Small intestine (tissue), 7 donors: ENCODE results near the gene ZNF177. TPM values are rescaled to one million over a fixed set of nuclear protein-coding genes. Genes with fewer than 3 reads are reported as not detected.

Experiments used
- DNase-seq, 2 donors: peaks; one replicate each; pipeline versions ENCODE4 v3.0.0 to v3.0.0-alpha.2; 2013
- FAIRE-seq: peaks from 2 replicates; lab custom pipeline; 2012; peaks lifted over from hg19 to GRCh38; lab: Jason Lieb, UNC
- H3K27ac ChIP-seq, 3 donors: one replicate each; pipeline ENCODE4 v1.5.1; 2013; ENCODE audit warnings: low read length in 2 of 3, mild to moderate bottlenecking in 2 of 3, control low read depth in 1 of 3, inconsistent platforms in 1 of 3, low read depth in 1 of 3, moderate library complexity in 1 of 3
- H3K27me3 ChIP-seq, 3 donors: one replicate each; pipeline ENCODE4 v1.6.1; 2013; ENCODE audit warnings: low read length in 3 of 3, inconsistent platforms in 1 of 3; ENCODE audit not compliant: control insufficient read depth in 3 of 3, insufficient read depth in 3 of 3
- H3K36me3 ChIP-seq, 3 donors: one replicate each; pipeline ENCODE4 v1.6.1; 2013; ENCODE audit warnings: low read length in 3 of 3, inconsistent platforms in 1 of 3, low read depth in 1 of 3, mild to moderate bottlenecking in 1 of 3, moderate library complexity in 1 of 3; ENCODE audit not compliant: control insufficient read depth in 3 of 3, insufficient read depth in 2 of 3
- H3K4me1 ChIP-seq, 3 donors: one replicate each; pipeline ENCODE4 v1.6.1; 2013; ENCODE audit warnings: low read length in 2 of 3, inconsistent platforms in 1 of 3, low read depth in 1 of 3, mild to moderate bottlenecking in 1 of 3, moderate library complexity in 1 of 3; ENCODE audit not compliant: control insufficient read depth in 3 of 3, insufficient read depth in 2 of 3
- H3K4me3 ChIP-seq, 3 donors: one replicate each; pipeline ENCODE4 v1.5.1; 2013; ENCODE audit warnings: low read length in 3 of 3, control low read depth in 1 of 3, inconsistent platforms in 1 of 3, low read depth in 1 of 3, mild to moderate bottlenecking in 1 of 3, moderate library complexity in 1 of 3
- H3K9me3 ChIP-seq, 2 donors: one replicate each; pipeline ENCODE4 v1.6.1; 2013; ENCODE audit warnings: low read depth in 1 of 2, low read length in 1 of 2; ENCODE audit not compliant: control insufficient read depth in 2 of 2, insufficient read depth in 1 of 2
- WGBS, 3 donors: extraction: QIAGEN DNeasy Blood & Tissue Kit; methylation state at CpG; one replicate each; pipeline ENCODE4 v1.1.7; 2013; 5-methylcytosine and 5-hydroxymethylcytosine counted together
- polyA plus RNA-seq, 4 donors: library from polyadenylated mRNA; stranded (reverse) in 3 of 4; unstranded in 1 of 4; fragments of 200-250 nt in 3 of 4; fragments of 120-200 nt in 1 of 4; gene quantifications; one replicate each; pipeline versions ENCODE4 v1.2.1 to v1.2.3, GENCODE V29; 2013
- donor health status: healthy with polysubstance abuse.
- donor health status: control.
- donor health status: control.
- donor health status: Bipolar disorder and iron deficiency.
- donor health status: healthy.

The ZNF177 gene
- polyA plus RNA-seq, 4 donors, result 0.27 to 2.6 (median 1.0) TPM; not detected in 1

- DNase-seq (no peak), FAIRE-seq (no peak)
- 82 to 88% (median 86%) methylated on average over 6 of the region's 6 CpGs for WGBS, 3 donors
- H3K27me3 ChIP-seq, result no peaks in the 10 kb centered on the region
- H3K36me3 ChIP-seq, result no peaks in the 10 kb centered on the region
- no peak overlapping the region for H3K27ac ChIP-seq
- no peak overlapping the region for H3K4me3 ChIP-seq
- H3K9me3 ChIP-seq, result peaks cover 0 to 14% of the 10 kb centered on the region in 2 donors
- H3K4me1 ChIP-seq, result no peaks in the 10 kb centered on the region
These were observed 8.2 kb downstream of the ZNF177 start for GRCh38 chr19:9370738-9371619.

- Histone ChIP-seq H3K9me3 (peaks cover 3 to 71% of the 10 kb centered on the region in 2 donors), H3K4me3 (no peak overlapping the region), H3K36me3 (peaks cover 5 to 29% (median 28%) of the 10 kb centered on the region in 3 donors), H3K27ac (no peak overlapping the region), H3K4me1 (no peaks in the 10 kb centered on the region), H3K27me3 (no peaks in the 10 kb centered on the region)
- DNase-seq (no peak), FAIRE-seq (no peak)
- WGBS, 3 donors, result 69 to 83% (median 82%) methylated on average over 4 of the region's 4 CpGs
These were observed 18.6 kb downstream of the ZNF177 start for GRCh38 chr19:9381361-9381785.

- peaks cover 0 to 3% (median 0%) of the 10 kb centered on the region in 3 donors for H3K27me3 ChIP-seq
- H3K9me3 ChIP-seq, result peaks cover 7 to 57% of the 10 kb centered on the region in 2 donors
- H3K4me3 ChIP-seq, result peak overlapping the region; percentile 24 to 57 (median 48)
- peaks cover 0 to 4% (median 0%) of the 10 kb centered on the region in 3 donors for H3K4me1 ChIP-seq
- H3K36me3 ChIP-seq, result no peaks in the 10 kb centered on the region
- no peak for FAIRE-seq
- H3K27ac ChIP-seq, result no peak overlapping the region
- WGBS, 3 donors, result 5 to 14% (median 6%) methylated on average over 39 of the region's 39 CpGs
- DNase-seq, result peak; percentile 60 to 86
These were observed 44.1 kb downstream of the ZNF177 start for GRCh38 chr19:9406798-9407352.

- H3K9me3 ChIP-seq, result peaks cover 11 to 62% of the 10 kb centered on the region in 2 donors
- 72 to 90% (median 84%) methylated on average over 5 of the region's 5 CpGs for WGBS, 3 donors
- FAIRE-seq (no peak), DNase-seq (no peak)
- H3K4me1 ChIP-seq, result peaks cover 0 to 4% (median 0%) of the 10 kb centered on the region in 3 donors
- H3K27ac ChIP-seq, result no peak overlapping the region
- no peak overlapping the region for H3K4me3 ChIP-seq
- peaks cover 0 to 6% (median 0%) of the 10 kb centered on the region in 3 donors for H3K36me3 ChIP-seq
- peaks cover 0 to 3% (median 0%) of the 10 kb centered on the region in 3 donors for H3K27me3 ChIP-seq
These were observed 45.0 kb downstream of the ZNF177 start for GRCh38 chr19:9407827-9408226.

- H3K36me3 ChIP-seq, result peaks cover 28 to 49% (median 45%) of the 10 kb centered on the region in 3 donors
- H3K27me3 ChIP-seq, result peaks cover 0 to 1% (median 0%) of the 10 kb centered on the region in 3 donors
- no peak for FAIRE-seq
- H3K4me1 ChIP-seq, result no peaks in the 10 kb centered on the region
- H3K9me3 ChIP-seq, result peaks cover 9 to 77% of the 10 kb centered on the region in 2 donors
- 97 to 98% (median 98%) methylated on average over 14 of the region's 14 CpGs for WGBS, 3 donors
- H3K27ac ChIP-seq, result no peak overlapping the region
- no peak for DNase-seq
- H3K4me3 ChIP-seq, result no peak overlapping the region
These were observed 50.6 kb downstream of the ZNF177 start for GRCh38 chr19:9413240-9413954.

GRCh38 chr19:9427941-9428340, 65.1 kb downstream of the ZNF177 start:
- H3K4me1 ChIP-seq, result no peaks in the 10 kb centered on the region
- H3K27ac ChIP-seq, result no peak overlapping the region
- H3K4me3 ChIP-seq, result no peak overlapping the region
- 81 to 95% (median 90%) methylated on average over 6 of the region's 6 CpGs for WGBS, 3 donors
- H3K9me3 ChIP-seq, result peaks cover 0 to 36% of the 10 kb centered on the region in 2 donors
- no peak for DNase-seq
- no peak for FAIRE-seq
- H3K27me3 ChIP-seq, result no peaks in the 10 kb centered on the region
- peaks cover 10 to 49% (median 24%) of the 10 kb centered on the region in 3 donors for H3K36me3 ChIP-seq

DNA sequence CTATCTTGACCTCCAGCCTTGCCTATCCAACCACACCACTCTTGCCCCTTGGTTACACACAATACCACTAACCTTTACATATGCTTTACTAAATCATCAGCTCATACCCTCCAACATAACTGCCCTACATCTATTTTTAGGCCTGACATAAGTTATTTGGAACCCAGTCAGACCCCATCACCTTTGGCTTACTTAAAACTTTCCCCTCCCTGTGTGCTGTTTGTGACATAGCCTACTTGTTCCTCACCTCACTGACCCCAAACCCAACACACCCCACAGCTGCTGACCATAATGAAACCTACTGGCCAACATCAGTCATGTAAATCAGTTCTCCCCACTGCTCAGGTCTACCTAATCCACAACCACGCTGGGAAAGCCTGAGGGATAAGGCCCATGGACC, 67.6 kb downstream of the ZNF177 start:
- no peaks in the 10 kb centered on the region for H3K27me3 ChIP-seq
- no peak for FAIRE-seq
- H3K4me3 ChIP-seq, result no peak overlapping the region
- 95 to 100% (median 100%) methylated on average over 1 of the region's 1 CpG for whole genome bisulfite sequencing, 3 donors
- H3K36me3 ChIP-seq, result peaks cover 10 to 42% (median 16%) of the 10 kb centered on the region in 3 donors
- H3K9me3 ChIP-seq, result peaks cover 0 to 16% of the 10 kb centered on the region in 2 donors
- no peak for DNase-seq
- H3K4me1 ChIP-seq, result peaks cover 0 to 5% (median 0%) of the 10 kb centered on the region in 3 donors
- H3K27ac ChIP-seq, result no peak overlapping the region

DNA sequence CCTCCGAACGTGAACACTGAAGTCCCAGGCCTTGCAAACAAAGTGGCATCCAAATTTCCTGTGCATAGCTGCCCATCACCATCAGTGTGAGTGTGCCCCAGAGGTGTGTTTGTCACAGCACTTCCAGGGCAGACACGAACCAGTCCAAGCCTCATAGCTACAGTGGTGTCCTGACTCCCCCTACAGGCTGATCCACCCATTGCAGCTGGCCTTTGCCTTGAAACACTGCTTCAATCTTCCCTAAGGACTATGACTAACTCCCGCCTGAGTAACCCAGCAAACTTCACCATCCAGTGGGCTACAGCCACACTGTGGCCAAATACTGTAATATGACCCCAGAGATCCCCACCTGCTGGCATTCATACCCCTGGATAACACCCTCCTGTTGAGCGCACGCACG, 68.7 kb downstream of the ZNF177 start:
- no peaks in the 10 kb centered on the region for H3K27me3 ChIP-seq
- 90 to 97% (median 91%) methylated on average over 7 of the region's 7 CpGs for WGBS, 3 donors
- no peak for FAIRE-seq
- H3K36me3 ChIP-seq, result peaks cover 10 to 34% (median 11%) of the 10 kb centered on the region in 3 donors
- no peak overlapping the region for H3K27ac ChIP-seq
- H3K9me3 ChIP-seq, result peaks cover 0 to 9% of the 10 kb centered on the region in 2 donors
- no peak overlapping the region for H3K4me3 ChIP-seq
- peaks cover 0 to 5% (median 5%) of the 10 kb centered on the region in 3 donors for H3K4me1 ChIP-seq
- peak in 1 of 2 donors; percentile 3 for DNase-seq
